Erythroblast (primary cell): ENCODE data around the gene ING4.

ENCODE experiments used
- GATA1 ChIP-seq: IDR thresholded peaks from 2 replicates; pipeline ENCODE4 v1.6.1; 2011; ENCODE audit warnings: low read depth, mild to moderate bottlenecking, control low read depth, low read length, moderate library complexity
- POLR2A ChIP-seq: IDR thresholded peaks from 2 replicates; pipeline ENCODE4 v1.6.1; 2011; ENCODE audit warnings: mild to moderate bottlenecking, low read length

- no peak for TF ChIP-seq POLR2A
- no peak for TF ChIP-seq GATA1
These were observed 54.2 kb downstream of the ING4 start for GRCh38 chr12:6608592-6609281.
